Thoracic aorta (tissue), 2 donors: ENCODE results near the gene KTN1. TPM values are rescaled to one million over a fixed set of nuclear protein-coding genes. Genes with fewer than 3 reads are reported as not detected.

Experiments used
- ATAC-seq: fragments of 150-250 bp; one replicate; pipeline ENCODE4 v1.8.0; 2017; ENCODE audit warnings: low read depth; ENCODE audit not compliant: insufficient number of reproducible peaks, low FRiP score
- DNase-seq: peaks from one replicate; pipeline ENCODE4 v3.0.0-alpha.2; 2020; ENCODE audit warnings: low spot score
- H3K27ac ChIP-seq, 2 donors: fragments of 200-600 bp; sonication (generic); 1 replicate in 1 of 2; 2 replicates in 1 of 2; pipeline ENCODE4 v1.5.1; 2016; ENCODE audit warnings: mild to moderate bottlenecking in 2 of 2, moderate library complexity in 2 of 2
- H3K27me3 ChIP-seq: fragments of 200-600 bp; sonication (generic); replicated peaks from 2 replicates; pipeline ENCODE4 v1.6.0; 2016; ENCODE audit warnings: mild to moderate bottlenecking; ENCODE audit not compliant: insufficient read depth
- H3K36me3 ChIP-seq: fragments of 200-600 bp; sonication (generic); one replicate; pipeline ENCODE4 v1.5.1; 2016
- H3K4me1 ChIP-seq, 2 donors: fragments of 200-600 bp; sonication (generic); 1 replicate in 1 of 2; 2 replicates in 1 of 2; pipeline versions ENCODE4 v1.5.1 to v1.6.0; 2016; ENCODE audit warnings: low read depth in 2 of 2, mild to moderate bottlenecking in 1 of 2; ENCODE audit not compliant: control insufficient read depth in 1 of 2
- H3K4me3 ChIP-seq: fragments of 200-600 bp; sonication (generic); 2 replicates; pipeline ENCODE4 v1.5.1; 2016; ENCODE audit warnings: mild to moderate bottlenecking
- H3K9me3 ChIP-seq: fragments of 200-600 bp; sonication (generic); 2 replicates; pipeline ENCODE4 v1.5.1; 2016
- CTCF ChIP-seq: fragments of 200-600 bp; sonication (generic); IDR thresholded peaks from one replicate; pipeline ENCODE4 v1.5.1; 2019; ENCODE audit warnings: antibody characterized with exemption
- total RNA-seq, 2 donors: library from RNA; depleted of rRNA; stranded (reverse); fragments of >200 nt; gene quantifications; one replicate each; pipeline versions ENCODE4 v1.1.0 to v1.2.3, GENCODE V29; 2016

KTN1 gene
- total RNA-seq, 2 donors from 2014 or later = 122 to 173 TPM

- Histone ChIP-seq H3K4me1 (peaks cover 2 to 14% of the 10 kb centered on the region in 2 donors), H3K9me3 (no peaks in the 10 kb centered on the region), H3K27me3 (no peaks in the 10 kb centered on the region), H3K36me3 (peaks cover 27% of the 10 kb centered on the region), H3K4me3 (no peak overlapping the region), H3K27ac (no peak overlapping the region)
- no peak for DNase-seq
- no peak for TF ChIP-seq CTCF
- no peak for ATAC-seq
Measured at GRCh38 chr14:55621391-55621790, 41.4 kb downstream of the KTN1 start.

- H3K4me3 ChIP-seq = no peak overlapping the region
- peaks cover 23% of the 10 kb centered on the region for H3K36me3 ChIP-seq
- DNase-seq = no peak
- ATAC-seq = no peak
- no peaks in the 10 kb centered on the region for H3K9me3 ChIP-seq
- H3K27me3 ChIP-seq = no peaks in the 10 kb centered on the region
- TF ChIP-seq CTCF = no peak
- H3K27ac ChIP-seq = no peak overlapping the region
- H3K4me1 ChIP-seq = peaks cover 4 to 20% of the 10 kb centered on the region in 2 donors
Measured at GRCh38 chr14:55624913-55625312, 44.9 kb downstream of the KTN1 start.

- no peak for ATAC-seq
- DNase-seq = no peak
- Histone ChIP-seq H3K4me3 (no peak overlapping the region), H3K9me3 (no peaks in the 10 kb centered on the region), H3K27ac (no peak overlapping the region), H3K4me1 (peaks cover 4 to 20% of the 10 kb centered on the region in 2 donors), H3K27me3 (no peaks in the 10 kb centered on the region), H3K36me3 (peaks cover 20% of the 10 kb centered on the region)
- TF ChIP-seq CTCF = no peak
Measured at GRCh38 chr14:55625481-55625880, 45.5 kb downstream of the KTN1 start.

- no peaks in the 10 kb centered on the region for H3K27me3 ChIP-seq
- no peak for ATAC-seq
- no peak overlapping the region for H3K4me3 ChIP-seq
- H3K36me3 ChIP-seq = peaks cover 14% of the 10 kb centered on the region
- no peak for TF ChIP-seq CTCF
- H3K27ac ChIP-seq = no peak overlapping the region
- DNase-seq = no peak
- H3K9me3 ChIP-seq = no peaks in the 10 kb centered on the region
- H3K4me1 ChIP-seq = peaks cover 4 to 20% of the 10 kb centered on the region in 2 donors
Measured at GRCh38 chr14:55626131-55626530, 46.1 kb downstream of the KTN1 start.

- peaks cover 9% of the 10 kb centered on the region for H3K36me3 ChIP-seq
- peaks cover 4 to 20% of the 10 kb centered on the region in 2 donors for H3K4me1 ChIP-seq
- H3K9me3 ChIP-seq = no peaks in the 10 kb centered on the region
- DNase-seq = no peak
- H3K27me3 ChIP-seq = no peaks in the 10 kb centered on the region
- H3K4me3 ChIP-seq = no peak overlapping the region
- no peak for ATAC-seq
- no peak for TF ChIP-seq CTCF
- H3K27ac ChIP-seq = no peak overlapping the region
Measured at GRCh38 chr14:55628426-55628825, 48.4 kb downstream of the KTN1 start.
